Liver (tissue), 3 donors: ENCODE data around the gene AGGF1.

Source experiments
- CTCF ChIP-seq: fragments of 150-350 bp; IDR thresholded peaks from 2 replicates; pipeline ENCODE4 v1.5.1; 2017; ENCODE audit warnings: improper control_type of control experiment, low read depth, low read length; ENCODE audit not compliant: missing input control
- EGR1 ChIP-seq, 2 donors: IDR thresholded peaks; 2 replicates each; pipeline ENCODE4 v1.6.1; 2016 to 2018; ENCODE audit warnings: antibody characterized with exemption in 2 of 2, low read depth in 2 of 2
- FOXA1 ChIP-seq: IDR thresholded peaks from 2 replicates; pipeline ENCODE4 v1.6.1; 2016; ENCODE audit warnings: antibody characterized with exemption
- FOXA2 ChIP-seq: IDR thresholded peaks from 2 replicates; pipeline ENCODE4 v1.6.1; 2016; ENCODE audit warnings: antibody characterized with exemption
- HNF4A ChIP-seq, 2 donors: conservative IDR thresholded peaks; 2 replicates each; pipeline ENCODE4 v1.6.1; 2016; ENCODE audit warnings: antibody characterized with exemption in 2 of 2, mild to moderate bottlenecking in 2 of 2
- JUND ChIP-seq, 2 donors: IDR thresholded peaks; 2 replicates each; pipeline ENCODE4 v1.6.1; 2016; ENCODE audit warnings: antibody characterized with exemption in 2 of 2
- MAX ChIP-seq: IDR thresholded peaks from 2 replicates; pipeline ENCODE4 v1.6.1; 2016; ENCODE audit warnings: antibody characterized with exemption
- RAD21 ChIP-seq, 2 donors: IDR thresholded peaks; 2 replicates each; pipeline ENCODE4 v1.6.1; 2016; ENCODE audit warnings: antibody characterized with exemption in 2 of 2, mild to moderate bottlenecking in 2 of 2
- REST ChIP-seq: IDR thresholded peaks from 2 replicates; pipeline ENCODE4 v1.6.1; 2016; ENCODE audit warnings: antibody characterized with exemption, mild to moderate bottlenecking
- RXRA ChIP-seq, 2 donors: IDR thresholded peaks; 2 replicates each; pipeline ENCODE4 v1.6.1; 2017 to 2018; ENCODE audit warnings: antibody characterized with exemption in 2 of 2, mild to moderate bottlenecking in 1 of 2
- SP1 ChIP-seq: IDR thresholded peaks from 2 replicates; pipeline ENCODE4 v1.6.1; 2018; ENCODE audit warnings: antibody characterized with exemption, mild to moderate bottlenecking
- TAF1 ChIP-seq: conservative IDR thresholded peaks from 2 replicates; pipeline ENCODE4 v1.6.1; 2016; ENCODE audit warnings: antibody characterized with exemption, mild to moderate bottlenecking
- YY1 ChIP-seq: IDR thresholded peaks from 2 replicates; pipeline ENCODE4 v1.6.1; 2016; ENCODE audit warnings: antibody characterized with exemption, mild to moderate bottlenecking
- ZBTB33 ChIP-seq: IDR thresholded peaks from 2 replicates; pipeline ENCODE4 v1.6.1; 2016; ENCODE audit warnings: antibody characterized with exemption
- donor health status: healthy.
- donor health status: healthy.

GRCh38 chr5:77086368-77086688 is 56.1 kb downstream of the AGGF1 start:
- TF ChIP-seq REST, result no peak
- TF ChIP-seq MAX, result no peak
- TF ChIP-seq CTCF, result no peak
- no peak for TF ChIP-seq TAF1
- no peak for TF ChIP-seq ZBTB33
- TF ChIP-seq FOXA2, result no peak
- TF ChIP-seq SP1, result no peak
- no peak for TF ChIP-seq YY1
- TF ChIP-seq FOXA1, result no peak
- no peak for TF ChIP-seq EGR1 (IDR thresholded peaks at IDR 0.05; ENCODE audit: low read depth in 2 of 2)
- TF ChIP-seq JUND (IDR thresholded peaks at IDR 0.05), result no peak
- TF ChIP-seq HNF4A (conservative IDR thresholded peaks at IDR 0.05), result no peak
- no peak for TF ChIP-seq RAD21 (IDR thresholded peaks at IDR 0.05)
- TF ChIP-seq RXRA (IDR thresholded peaks at IDR 0.05), result no peak
